Subcutaneous abdominal adipose tissue (tissue), 5 donors: ENCODE results near the gene PACRG.
A peak's percentile ranks its signal among the peaks of the same experiment; 100 is the strongest.

ENCODE experiments used
- H3K27ac ChIP-seq: one replicate; pipeline ENCODE4 v1.7.0; 2013; ENCODE audit warnings: low read depth, mild to moderate bottlenecking, inconsistent platforms, low read length, moderate library complexity
- H3K27me3 ChIP-seq, 5 donors: one replicate each; pipeline ENCODE4 v1.7.0; 2013; ENCODE audit warnings: low read length in 5 of 5, inconsistent platforms in 1 of 5; ENCODE audit not compliant: control insufficient read depth in 5 of 5, insufficient read depth in 4 of 5
- H3K36me3 ChIP-seq, 5 donors: one replicate each; pipeline ENCODE4 v1.7.0; 2013; ENCODE audit warnings: low read length in 5 of 5; ENCODE audit not compliant: control insufficient read depth in 5 of 5, insufficient read depth in 5 of 5
- H3K4me1 ChIP-seq, 5 donors: one replicate each; pipeline ENCODE4 v1.7.0; 2013; ENCODE audit warnings: low read length in 5 of 5, mild to moderate bottlenecking in 3 of 5, moderate library complexity in 1 of 5; ENCODE audit not compliant: control insufficient read depth in 5 of 5, insufficient read depth in 5 of 5
- H3K4me3 ChIP-seq, 5 donors: one replicate each; pipeline ENCODE4 v1.7.0; 2013; ENCODE audit warnings: low read length in 5 of 5, low read depth in 1 of 5
- H3K9ac ChIP-seq, 5 donors: one replicate each; pipeline ENCODE4 v1.7.0; 2013; ENCODE audit warnings: low read length in 5 of 5, mild to moderate bottlenecking in 4 of 5, moderate library complexity in 3 of 5
- H3K9me3 ChIP-seq, 5 donors: one replicate each; pipeline ENCODE4 v1.7.0; 2013; ENCODE audit warnings: low read length in 5 of 5; ENCODE audit not compliant: control insufficient read depth in 5 of 5
- donor health status: healthy.
- donor health status: healthy.
- donor health status: healthy.
- donor health status: healthy.
- donor health status: healthy.

The PACRG gene

GRCh38 chr6:163232015-163232523 lies 504.3 kb downstream of the PACRG start:
- no peaks in the 10 kb centered on the region for H3K9me3 ChIP-seq
- H3K27ac ChIP-seq = no peak overlapping the region
- no peak overlapping the region for H3K9ac ChIP-seq

GRCh38 chr6:163232649-163233048 lies 504.9 kb downstream of the PACRG start:
- no peaks in the 10 kb centered on the region for H3K36me3 ChIP-seq
- no peak overlapping the region for H3K27ac ChIP-seq
- H3K9me3 ChIP-seq = no peaks in the 10 kb centered on the region
- H3K9ac ChIP-seq = no peak overlapping the region
- H3K4me1 ChIP-seq = no peaks in the 10 kb centered on the region
- no peaks in the 10 kb centered on the region for H3K27me3 ChIP-seq
- H3K4me3 ChIP-seq = no peak overlapping the region

More at GRCh38 chr6:163232015-163232523, 504.3 kb downstream of the PACRG start:
- Histone ChIP-seq H3K4me3 (no peak overlapping the region), H3K4me1 (no peaks in the 10 kb centered on the region), H3K27me3 (no peaks in the 10 kb centered on the region), H3K36me3 (no peaks in the 10 kb centered on the region)

GRCh38 chr6:163237110-163237509 lies 509.3 kb downstream of the PACRG start:
- Histone ChIP-seq H3K9ac (no peak overlapping the region), H3K36me3 (no peaks in the 10 kb centered on the region), H3K9me3 (no peaks in the 10 kb centered on the region), H3K27me3 (no peaks in the 10 kb centered on the region), H3K4me3 (no peak overlapping the region), H3K27ac (no peak overlapping the region), H3K4me1 (no peaks in the 10 kb centered on the region)

- no peak overlapping the region for H3K9ac ChIP-seq
- H3K4me3 ChIP-seq = no peak overlapping the region
- no peak overlapping the region for H3K27ac ChIP-seq
- H3K36me3 ChIP-seq = no peaks in the 10 kb centered on the region
- H3K27me3 ChIP-seq = no peaks in the 10 kb centered on the region
- H3K4me1 ChIP-seq = peaks cover 0 to 4% (median 3%) of the 10 kb centered on the region in 5 donors
- no peaks in the 10 kb centered on the region for H3K9me3 ChIP-seq
These were observed 512.0 kb downstream of the PACRG start for GRCh38 chr6:163239572-163240340.

- H3K27ac ChIP-seq = no peak overlapping the region
- no peaks in the 10 kb centered on the region for H3K27me3 ChIP-seq
- H3K36me3 ChIP-seq = no peaks in the 10 kb centered on the region
- H3K9me3 ChIP-seq = no peaks in the 10 kb centered on the region
- no peak overlapping the region for H3K4me3 ChIP-seq
- H3K4me1 ChIP-seq = peaks cover 0 to 4% (median 3%) of the 10 kb centered on the region in 5 donors
- no peak overlapping the region for H3K9ac ChIP-seq
These were observed 512.8 kb downstream of the PACRG start for GRCh38 chr6:163240556-163240955.

- no peaks in the 10 kb centered on the region for H3K9me3 ChIP-seq
- no peaks in the 10 kb centered on the region for H3K36me3 ChIP-seq
- H3K4me3 ChIP-seq = no peak overlapping the region
- no peaks in the 10 kb centered on the region for H3K27me3 ChIP-seq
- H3K27ac ChIP-seq = no peak overlapping the region
- peaks cover 0 to 4% (median 3%) of the 10 kb centered on the region in 5 donors for H3K4me1 ChIP-seq
- no peak overlapping the region for H3K9ac ChIP-seq
These were observed 513.9 kb downstream of the PACRG start for GRCh38 chr6:163241683-163242082.

- no peak overlapping the region for H3K9ac ChIP-seq
- H3K27me3 ChIP-seq = no peaks in the 10 kb centered on the region
- H3K4me1 ChIP-seq = peaks cover 0 to 4% (median 3%) of the 10 kb centered on the region in 5 donors
- H3K27ac ChIP-seq = no peak overlapping the region
- no peak overlapping the region for H3K4me3 ChIP-seq
- H3K9me3 ChIP-seq = no peaks in the 10 kb centered on the region
- no peaks in the 10 kb centered on the region for H3K36me3 ChIP-seq
These were observed 515.3 kb downstream of the PACRG start for GRCh38 chr6:163243083-163243482.

GRCh38 chr6:163243692-163244589 lies 516.2 kb downstream of the PACRG start:
- no peak overlapping the region for H3K9ac ChIP-seq
- no peaks in the 10 kb centered on the region for H3K27me3 ChIP-seq
- no peaks in the 10 kb centered on the region for H3K9me3 ChIP-seq
- peaks cover 0 to 4% (median 3%) of the 10 kb centered on the region in 5 donors for H3K4me1 ChIP-seq
- peak overlapping the region in 1 of 5 donors; percentile 23 for H3K4me3 ChIP-seq
- H3K36me3 ChIP-seq = no peaks in the 10 kb centered on the region
- H3K27ac ChIP-seq = peak overlapping the region; percentile 7

GRCh38 chr6:163248051-163248450 lies 520.3 kb downstream of the PACRG start:
- no peaks in the 10 kb centered on the region for H3K36me3 ChIP-seq
- no peak overlapping the region for H3K4me3 ChIP-seq
- H3K9me3 ChIP-seq = no peaks in the 10 kb centered on the region
- no peaks in the 10 kb centered on the region for H3K27me3 ChIP-seq
- no peak overlapping the region for H3K9ac ChIP-seq
- H3K4me1 ChIP-seq = peaks cover 0 to 10% (median 9%) of the 10 kb centered on the region in 5 donors
- no peak overlapping the region for H3K27ac ChIP-seq

- H3K27me3 ChIP-seq = no peaks in the 10 kb centered on the region
- no peak overlapping the region for H3K4me3 ChIP-seq
- H3K9me3 ChIP-seq = no peaks in the 10 kb centered on the region
- H3K4me1 ChIP-seq = peaks cover 0 to 18% (median 6%) of the 10 kb centered on the region in 5 donors
- H3K27ac ChIP-seq = no peak overlapping the region
- no peaks in the 10 kb centered on the region for H3K36me3 ChIP-seq
- no peak overlapping the region for H3K9ac ChIP-seq
These were observed 521.9 kb downstream of the PACRG start for GRCh38 chr6:163249651-163250101.
